22Rv1 (cell line): ENCODE results near the gene DEPDC5.

Source experiments
- H3K27ac ChIP-seq: fragments of 450-650 bp; 2 replicates; pipeline ENCODE4 v1.5.1; 2017
- ZFX ChIP-seq: fragments of 450-650 bp; IDR thresholded peaks from 2 replicates; pipeline ENCODE4 v1.6.1; 2017; ENCODE audit warnings: antibody characterized with exemption, borderline replicate concordance
- TF ChIP-seq, protein P1 (sequence below): fragments of 450-650 bp; IDR thresholded peaks from 2 replicates; pipeline ENCODE4 v1.5.1; 2017; ENCODE audit warnings: mild to moderate bottlenecking

DEPDC5 gene

DNA sequence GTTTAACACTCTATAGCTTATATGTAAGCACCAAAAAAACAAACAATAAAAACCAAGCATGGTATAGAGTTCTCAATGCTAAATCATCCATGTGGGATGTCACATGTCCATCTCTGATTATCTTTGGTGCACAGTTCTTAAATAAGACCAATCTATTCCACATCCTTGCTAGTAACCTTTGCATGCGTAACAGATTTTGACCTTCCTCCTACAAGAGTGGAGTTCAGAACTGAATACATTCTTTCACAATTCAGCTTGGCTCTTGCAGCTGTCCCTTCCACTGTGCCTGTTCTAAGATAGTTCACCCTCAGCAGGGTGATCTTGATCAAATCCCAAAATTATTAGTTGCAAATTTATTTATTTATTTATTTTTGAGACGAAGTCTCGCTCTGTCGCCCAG, 25.0 kb upstream of the DEPDC5 start:
- H3K27ac ChIP-seq: no peak overlapping the region
- no peak for TF ChIP-seq ZFX
- TF ChIP-seq, protein P1, sequence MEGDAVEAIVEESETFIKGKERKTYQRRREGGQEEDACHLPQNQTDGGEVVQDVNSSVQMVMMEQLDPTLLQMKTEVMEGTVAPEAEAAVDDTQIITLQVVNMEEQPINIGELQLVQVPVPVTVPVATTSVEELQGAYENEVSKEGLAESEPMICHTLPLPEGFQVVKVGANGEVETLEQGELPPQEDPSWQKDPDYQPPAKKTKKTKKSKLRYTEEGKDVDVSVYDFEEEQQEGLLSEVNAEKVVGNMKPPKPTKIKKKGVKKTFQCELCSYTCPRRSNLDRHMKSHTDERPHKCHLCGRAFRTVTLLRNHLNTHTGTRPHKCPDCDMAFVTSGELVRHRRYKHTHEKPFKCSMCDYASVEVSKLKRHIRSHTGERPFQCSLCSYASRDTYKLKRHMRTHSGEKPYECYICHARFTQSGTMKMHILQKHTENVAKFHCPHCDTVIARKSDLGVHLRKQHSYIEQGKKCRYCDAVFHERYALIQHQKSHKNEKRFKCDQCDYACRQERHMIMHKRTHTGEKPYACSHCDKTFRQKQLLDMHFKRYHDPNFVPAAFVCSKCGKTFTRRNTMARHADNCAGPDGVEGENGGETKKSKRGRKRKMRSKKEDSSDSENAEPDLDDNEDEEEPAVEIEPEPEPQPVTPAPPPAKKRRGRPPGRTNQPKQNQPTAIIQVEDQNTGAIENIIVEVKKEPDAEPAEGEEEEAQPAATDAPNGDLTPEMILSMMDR: no peak

DNA sequence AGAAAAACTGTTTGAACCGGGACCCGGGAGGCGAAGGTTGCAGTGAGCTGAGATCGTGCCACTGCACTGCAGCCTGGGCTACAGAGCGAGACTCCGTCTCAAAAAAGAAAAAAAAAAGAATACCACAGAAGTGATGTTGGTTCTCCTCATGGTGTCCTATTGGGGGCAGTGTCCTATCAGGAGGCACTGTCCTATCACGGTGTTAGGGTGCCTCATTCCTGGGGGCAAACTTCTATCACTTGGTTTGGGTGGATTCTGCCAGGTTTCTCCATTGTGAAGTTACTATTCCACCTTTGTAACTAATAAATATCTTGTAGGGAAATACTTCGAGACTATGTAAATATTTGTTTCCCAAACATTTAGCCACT, 23.5 kb upstream of the DEPDC5 start:
- no peak overlapping the region for H3K27ac ChIP-seq
- TF ChIP-seq, protein P1: peak; percentile 61
- no peak for TF ChIP-seq ZFX

DNA sequence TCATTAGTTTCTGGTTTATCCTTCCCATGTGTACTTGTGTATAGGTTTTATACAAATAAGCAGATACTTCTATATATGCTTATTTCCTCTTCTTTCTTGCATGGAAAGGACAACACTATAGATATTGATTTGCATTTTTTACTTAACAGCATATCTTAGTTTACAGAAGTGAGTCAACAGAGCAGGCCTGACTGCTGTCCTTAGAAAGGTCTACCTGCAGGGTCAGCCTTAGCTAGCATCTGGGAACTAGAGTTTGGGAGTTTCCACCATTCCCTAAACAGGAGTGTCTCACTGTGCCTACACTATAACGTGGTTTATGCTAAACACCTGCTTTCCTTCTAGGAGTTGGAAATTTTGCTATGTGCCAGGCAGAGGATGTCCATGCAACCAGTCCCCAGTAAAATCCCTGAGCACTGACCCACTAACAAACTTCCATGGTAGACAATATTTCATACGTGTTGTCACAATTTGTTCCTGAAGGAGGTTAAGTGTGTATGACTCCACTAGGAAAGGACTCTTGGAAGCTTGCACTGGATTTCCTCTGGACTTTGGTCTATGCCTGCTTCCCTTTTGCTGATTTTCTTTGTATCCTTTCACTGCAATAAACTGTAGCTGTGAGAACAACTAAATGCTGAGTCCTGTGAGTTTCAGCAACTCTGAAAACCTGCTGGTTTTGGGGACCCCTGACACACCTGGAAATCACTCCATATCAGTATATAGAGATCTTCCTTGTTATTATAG, 21.6 kb upstream of the DEPDC5 start:
- no peak overlapping the region for H3K27ac ChIP-seq
- TF ChIP-seq ZFX: no peak
- TF ChIP-seq, protein P1: no peak

DNA sequence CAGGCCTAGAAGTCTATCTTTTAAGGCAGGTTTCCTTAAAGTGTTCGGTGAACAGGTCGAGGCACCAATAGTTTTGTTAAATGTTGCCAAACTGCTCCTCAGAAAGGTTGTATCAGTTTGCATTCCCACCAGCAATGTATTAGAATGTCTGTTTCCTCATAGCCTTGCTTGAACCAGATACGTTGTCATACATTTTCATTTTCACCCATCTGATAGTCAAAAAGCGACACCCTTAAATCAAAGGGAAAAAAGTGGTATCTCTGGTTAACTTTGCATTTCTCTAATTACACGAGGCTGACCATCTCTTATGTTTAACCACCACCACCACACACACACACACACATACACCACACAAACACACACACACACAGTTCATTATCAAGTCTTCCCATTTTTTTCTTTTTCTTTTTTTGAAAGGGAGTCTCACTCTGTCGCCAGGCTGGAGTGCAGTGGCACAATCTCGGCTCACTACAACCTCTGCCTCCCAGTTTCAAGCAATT, 20.2 kb upstream of the DEPDC5 start:
- H3K27ac ChIP-seq: no peak overlapping the region
- TF ChIP-seq ZFX: no peak
- TF ChIP-seq, protein P1: no peak

DNA sequence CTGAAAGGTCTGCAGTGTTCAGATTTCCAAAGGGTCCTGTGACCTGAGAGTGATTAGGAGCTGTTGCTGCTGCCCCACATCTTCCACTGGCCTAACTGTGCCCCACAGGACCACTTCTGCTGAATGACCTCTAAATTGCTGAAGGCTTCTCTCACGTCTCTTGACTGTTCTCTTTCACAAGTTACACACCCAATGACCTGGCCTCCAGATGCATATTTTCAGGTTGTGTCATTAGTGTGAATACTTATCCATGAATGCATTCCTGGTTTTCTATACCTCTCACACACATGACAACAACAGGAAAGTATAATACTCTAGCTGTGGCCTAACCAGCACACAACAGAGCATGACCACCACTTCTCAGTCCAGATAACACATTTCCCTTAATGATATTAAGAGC, 19.3 kb upstream of the DEPDC5 start:
- no peak overlapping the region for H3K27ac ChIP-seq
- TF ChIP-seq ZFX: no peak
- TF ChIP-seq, protein P1: no peak

DNA sequence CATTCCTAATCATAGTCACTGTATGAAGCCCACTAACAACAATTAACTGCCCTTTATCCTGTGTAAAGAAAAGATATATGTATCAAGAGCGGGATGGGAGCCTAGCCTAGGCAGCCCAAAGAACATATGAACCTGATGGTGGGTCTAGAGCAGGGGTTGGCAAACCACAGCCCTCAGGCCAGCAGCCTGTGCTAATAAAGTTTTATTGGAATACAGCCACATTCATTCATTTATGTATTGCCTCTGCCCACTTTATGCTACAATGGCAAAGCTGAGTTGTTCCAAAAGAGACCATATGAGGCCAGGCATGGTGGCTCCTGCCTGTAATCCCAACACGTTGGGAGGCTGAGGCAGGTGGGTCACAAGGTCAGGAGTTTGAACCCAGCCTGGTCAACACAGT, 17.4 kb upstream of the DEPDC5 start:
- H3K27ac ChIP-seq: no peak overlapping the region
- no peak for TF ChIP-seq ZFX
- TF ChIP-seq, protein P1: no peak

DNA sequence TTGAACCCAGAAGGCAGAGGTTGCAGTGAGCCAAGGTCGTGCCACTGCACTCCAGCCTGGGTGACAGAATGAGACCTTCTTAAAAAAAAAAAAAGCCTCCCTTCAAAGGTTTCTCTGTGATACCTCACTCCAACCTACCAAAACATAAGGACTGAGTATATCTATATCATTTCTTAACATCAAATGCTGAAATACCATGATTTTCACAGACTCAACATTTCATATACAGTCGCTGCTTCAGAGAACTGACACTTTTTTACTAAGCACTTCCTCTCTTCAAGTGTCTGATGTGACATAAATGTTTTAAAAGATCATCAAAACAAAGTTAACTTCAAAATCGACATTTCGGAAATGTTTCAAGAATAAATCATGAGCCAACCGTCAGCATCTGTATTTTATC, 15.9 kb upstream of the DEPDC5 start:
- no peak for TF ChIP-seq ZFX
- TF ChIP-seq, protein P1: no peak

More for the DNA sequence above, 15.9 kb upstream of the DEPDC5 start:
- H3K27ac ChIP-seq: no peak overlapping the region
